CD14-positive monocyte (primary cell): ENCODE data around the gene ITGB1BP1. TPM values are rescaled to one million over a fixed set of nuclear protein-coding genes. Genes with fewer than 3 reads are reported as not detected.

Source experiments
- DNase-seq, 3 donors: peaks; one replicate each; pipeline ENCODE4 v3.0.0-alpha.2; 2011 to 2022
- H2AFZ ChIP-seq: 2 replicates; pipeline ENCODE4 v1.6.0; 2012; ENCODE audit warnings: mild to moderate bottlenecking, low read depth, low read length, inconsistent platforms; ENCODE audit not compliant: insufficient read depth, poor library complexity, severe bottlenecking
- H3K27ac ChIP-seq, 2 donors: 1 replicate in 1 of 2; 2 replicates in 1 of 2; pipeline ENCODE4 v1.5.1; 2012 to 2013; ENCODE audit warnings: low read length in 2 of 2, control low read depth in 1 of 2, inconsistent platforms in 1 of 2, low read depth in 1 of 2, mild to moderate bottlenecking in 1 of 2
- H3K27me3 ChIP-seq, 2 donors: one replicate each; pipeline versions ENCODE4 v1.6.0 to v1.6.1; 2011 to 2013; ENCODE audit warnings: low read length in 2 of 2; ENCODE audit not compliant: control insufficient read depth in 2 of 2, insufficient read depth in 2 of 2
- H3K36me3 ChIP-seq, 2 donors: replicated peaks in 1 of 2; 1 replicate in 1 of 2; 2 replicates in 1 of 2; pipeline versions ENCODE4 v1.5.1 to v1.6.1; 2012 to 2013; ENCODE audit warnings: low read length in 2 of 2, control low read depth in 1 of 2, inconsistent platforms in 1 of 2, mild to moderate bottlenecking in 1 of 2; ENCODE audit not compliant: insufficient read depth in 2 of 2, control insufficient read depth in 1 of 2
- H3K4me1 ChIP-seq, 2 donors: 1 replicate in 1 of 2; 2 replicates in 1 of 2; pipeline versions ENCODE4 v1.5.1 to v1.6.1; 2012 to 2013; ENCODE audit warnings: low read length in 2 of 2, control low read depth in 1 of 2, inconsistent platforms in 1 of 2, mild to moderate bottlenecking in 1 of 2, moderate library complexity in 1 of 2; ENCODE audit not compliant: insufficient read depth in 2 of 2, control insufficient read depth in 1 of 2
- H3K4me2 ChIP-seq: replicated peaks from 2 replicates; pipeline ENCODE3; 2012; ENCODE audit warnings: low read length, moderate library complexity, mild to moderate bottlenecking; ENCODE audit not compliant: poor library complexity, severe bottlenecking; ENCODE audit errors: extremely low read depth
- H3K4me3 ChIP-seq, 3 experiments: fragments of 200-600 bp in 1 of 3; sonication (generic) in 1 of 3; replicated peaks in 1 of 3; 1 replicate in 2 of 3; 2 replicates in 1 of 3; pipeline ENCODE4 v1.5.1; 2011 to 2013; ENCODE audit warnings: low read length in 3 of 3, mild to moderate bottlenecking in 3 of 3, control low read depth in 2 of 3, low read depth in 2 of 3, inconsistent platforms in 1 of 3, moderate library complexity in 1 of 3
- H3K79me2 ChIP-seq: 2 replicates; pipeline ENCODE4 v1.6.0; 2012; ENCODE audit warnings: mild to moderate bottlenecking, control low read depth, inconsistent platforms, low read length, moderate library complexity; ENCODE audit not compliant: insufficient read depth
- H3K9ac ChIP-seq: 2 replicates; pipeline ENCODE4 v1.6.0; 2017; ENCODE audit warnings: low read length, mild to moderate bottlenecking; ENCODE audit not compliant: insufficient read depth, poor library complexity, severe bottlenecking
- H3K9me3 ChIP-seq, 2 donors: replicated peaks in 1 of 2; 1 replicate in 1 of 2; 2 replicates in 1 of 2; pipeline versions ENCODE4 v1.5.1 to v1.6.1; 2012 to 2013; ENCODE audit warnings: low read length in 2 of 2, control low read depth in 1 of 2; ENCODE audit not compliant: control insufficient read depth in 1 of 2, insufficient read depth in 1 of 2
- H4K20me1 ChIP-seq: 2 replicates; pipeline ENCODE4 v1.6.0; 2012; ENCODE audit warnings: mild to moderate bottlenecking, low read length, control low read depth, moderate library complexity; ENCODE audit not compliant: insufficient read depth
- H3K27ac Mint-ChIP-seq, 7 donors: one replicate each; pipeline ENCODE4 v1.8.0; 2020; ENCODE audit warnings: mild to moderate bottlenecking in 7 of 7, mixed read lengths in 7 of 7, moderate library complexity in 6 of 7, inconsistent platforms in 2 of 7
- H3K27me3 Mint-ChIP-seq, 3 donors: one replicate each; pipeline ENCODE4 v1.8.0; 2021 to 2022; ENCODE audit warnings: low read depth in 3 of 3, mild to moderate bottlenecking in 3 of 3, mixed read lengths in 3 of 3, moderate library complexity in 3 of 3, inconsistent platforms in 1 of 3
- H3K36me3 Mint-ChIP-seq, 2 donors: one replicate each; pipeline ENCODE4 v1.8.0; 2020; ENCODE audit warnings: mixed read lengths in 2 of 2, inconsistent platforms in 1 of 2, mild to moderate bottlenecking in 1 of 2
- H3K4me1 Mint-ChIP-seq: one replicate; pipeline ENCODE4 v1.8.0; 2020; ENCODE audit warnings: mild to moderate bottlenecking, mixed read lengths
- H3K4me3 Mint-ChIP-seq, 2 donors: one replicate each; pipeline ENCODE4 v1.8.0; 2020; ENCODE audit warnings: mild to moderate bottlenecking in 2 of 2, mixed read lengths in 2 of 2, moderate library complexity in 1 of 2
- H3K9me3 Mint-ChIP-seq, 7 donors: one replicate each; pipeline ENCODE4 v1.8.0; 2020 to 2022; ENCODE audit warnings: mixed read lengths in 7 of 7, mild to moderate bottlenecking in 6 of 7, moderate library complexity in 6 of 7, inconsistent platforms in 2 of 7
- WGBS: methylation state at CpG from one replicate; pipeline ENCODE4 v1.1.5; 2013; ENCODE audit warnings: missing lambda C conversion rate; ENCODE audit not compliant: insufficient coverage; 5-methylcytosine and 5-hydroxymethylcytosine counted together
- intact Hi-C, 2 donors: fragments of 100-400 bp; cut with micrococcal nuclease; formaldehyde crosslinking; loops; one replicate each; pipeline versions ENCODE4 v1.15.0 to v1.15.1; 2023
- polyA plus RNA-seq, 3 donors: library from polyadenylated mRNA; depleted of rRNA in 1 of 3; unstranded in 2 of 3; stranded (reverse) in 1 of 3; fragments of 300-500 nt in 2 of 3; fragments of >200 nt in 1 of 3; fragmentation: Illumina TruSeq in 2 of 3; gene quantifications; 1 replicate in 2 of 3; 2 replicates in 1 of 3; pipeline ENCODE4 v1.2.3, GENCODE V29; 2012 to 2021
- TF ChIP-seq, protein P1 (sequence below): fragments of 200-600 bp; IDR thresholded peaks from one replicate; pipeline ENCODE4 v1.8.0; 2022; ENCODE audit warnings: antibody characterized with exemption, mild to moderate bottlenecking

The ITGB1BP1 gene
- polyA plus RNA-seq, 3 donors: 38.5 to 125 (median 116) TPM

DNA sequence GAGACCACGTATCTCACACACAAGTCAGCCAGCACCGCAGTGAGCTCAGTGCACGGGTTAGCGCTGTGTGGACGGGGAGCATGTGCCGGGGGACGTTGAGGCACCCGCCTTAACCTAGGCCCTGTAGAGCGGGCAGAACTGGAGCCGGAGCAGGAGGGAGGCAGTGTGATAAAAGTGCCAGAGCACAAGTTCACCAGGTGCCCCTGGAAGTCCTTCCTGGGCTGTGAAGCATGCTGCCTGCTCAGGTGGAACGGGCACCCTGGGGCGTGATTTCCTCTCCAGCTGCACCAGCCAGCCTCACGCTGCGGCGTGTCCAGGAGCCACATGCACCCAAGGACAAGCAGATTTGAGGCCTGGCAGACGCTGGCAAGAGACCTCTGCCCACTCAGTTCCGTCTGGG lies 50.3 kb downstream of the ITGB1BP1 start:
- Histone ChIP-seq H3K79me2 (no peaks in the 10 kb centered on the region), H3K4me3 (no peak overlapping the region), H3K27ac (no peak overlapping the region), H3K4me1 (no peaks in the 10 kb centered on the region), H2AFZ (no peak overlapping the region), H4K20me1 (no peaks in the 10 kb centered on the region), H3K27me3 (no peaks in the 10 kb centered on the region), H3K9ac (no peak overlapping the region), H3K9me3 (no peaks in the 10 kb centered on the region), H3K36me3 (no peaks in the 10 kb centered on the region), H3K4me2 (no peak overlapping the region)
- no peak for DNase-seq
- intact Hi-C loops: no loop called here
- Mint-ChIP-seq H3K27ac (no peak overlapping the region), H3K4me1 (no peaks in the 10 kb centered on the region), H3K27me3 (peaks cover 1 to 3% (median 2%) of the 10 kb centered on the region in 3 donors), H3K9me3 (no peaks in the 10 kb centered on the region), H3K4me3 (no peak overlapping the region), H3K36me3 (no peaks in the 10 kb centered on the region)
- TF ChIP-seq, protein P1, sequence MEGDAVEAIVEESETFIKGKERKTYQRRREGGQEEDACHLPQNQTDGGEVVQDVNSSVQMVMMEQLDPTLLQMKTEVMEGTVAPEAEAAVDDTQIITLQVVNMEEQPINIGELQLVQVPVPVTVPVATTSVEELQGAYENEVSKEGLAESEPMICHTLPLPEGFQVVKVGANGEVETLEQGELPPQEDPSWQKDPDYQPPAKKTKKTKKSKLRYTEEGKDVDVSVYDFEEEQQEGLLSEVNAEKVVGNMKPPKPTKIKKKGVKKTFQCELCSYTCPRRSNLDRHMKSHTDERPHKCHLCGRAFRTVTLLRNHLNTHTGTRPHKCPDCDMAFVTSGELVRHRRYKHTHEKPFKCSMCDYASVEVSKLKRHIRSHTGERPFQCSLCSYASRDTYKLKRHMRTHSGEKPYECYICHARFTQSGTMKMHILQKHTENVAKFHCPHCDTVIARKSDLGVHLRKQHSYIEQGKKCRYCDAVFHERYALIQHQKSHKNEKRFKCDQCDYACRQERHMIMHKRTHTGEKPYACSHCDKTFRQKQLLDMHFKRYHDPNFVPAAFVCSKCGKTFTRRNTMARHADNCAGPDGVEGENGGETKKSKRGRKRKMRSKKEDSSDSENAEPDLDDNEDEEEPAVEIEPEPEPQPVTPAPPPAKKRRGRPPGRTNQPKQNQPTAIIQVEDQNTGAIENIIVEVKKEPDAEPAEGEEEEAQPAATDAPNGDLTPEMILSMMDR: no peak
- WGBS: 97% methylated on average over 17 of the region's 17 CpGs

DNA sequence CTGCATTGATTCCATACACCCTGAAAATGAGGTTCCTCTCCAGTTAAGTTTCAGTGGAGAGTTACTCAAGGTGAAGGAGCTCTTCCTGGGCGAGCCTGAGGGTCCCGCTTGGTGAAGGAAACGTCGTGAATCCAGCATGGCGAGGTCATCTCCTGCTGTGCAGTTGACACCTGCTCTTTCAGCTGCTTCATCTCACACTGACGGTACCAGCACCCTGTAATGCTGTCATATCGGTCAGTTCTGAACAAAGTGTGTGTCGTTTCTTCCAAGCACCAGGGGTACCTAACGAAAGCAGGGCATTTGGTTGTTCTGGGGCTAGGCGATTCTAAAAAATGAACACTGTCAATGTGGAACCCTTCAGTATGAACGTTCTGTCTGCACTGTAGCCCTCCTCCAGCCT lies 52.6 kb downstream of the ITGB1BP1 start:
- H3K27ac Mint-ChIP-seq: no peak overlapping the region
- Histone ChIP-seq H4K20me1 (no peaks in the 10 kb centered on the region), H3K79me2 (no peaks in the 10 kb centered on the region), H3K9ac (no peak overlapping the region), H3K27ac (no peak overlapping the region), H2AFZ (no peak overlapping the region), H3K4me3 (no peak overlapping the region), H3K4me1 (no peaks in the 10 kb centered on the region), H3K36me3 (no peaks in the 10 kb centered on the region), H3K27me3 (no peaks in the 10 kb centered on the region), H3K4me2 (no peak overlapping the region), H3K9me3 (no peaks in the 10 kb centered on the region)
- peaks cover 1 to 4% (median 3%) of the 10 kb centered on the region in 3 donors for H3K27me3 Mint-ChIP-seq
- no peak for DNase-seq
- H3K4me3 Mint-ChIP-seq: no peak overlapping the region
- intact Hi-C loops: no loop called here
- no peaks in the 10 kb centered on the region for H3K9me3 Mint-ChIP-seq
- peaks cover 0 to 6% of the 10 kb centered on the region in 2 donors for H3K36me3 Mint-ChIP-seq
- 97% methylated on average over 10 of the region's 11 CpGs for WGBS
- no peaks in the 10 kb centered on the region for H3K4me1 Mint-ChIP-seq
- TF ChIP-seq, protein P1: no peak
